ENCODE data around the gene VANGL1.

DNA sequence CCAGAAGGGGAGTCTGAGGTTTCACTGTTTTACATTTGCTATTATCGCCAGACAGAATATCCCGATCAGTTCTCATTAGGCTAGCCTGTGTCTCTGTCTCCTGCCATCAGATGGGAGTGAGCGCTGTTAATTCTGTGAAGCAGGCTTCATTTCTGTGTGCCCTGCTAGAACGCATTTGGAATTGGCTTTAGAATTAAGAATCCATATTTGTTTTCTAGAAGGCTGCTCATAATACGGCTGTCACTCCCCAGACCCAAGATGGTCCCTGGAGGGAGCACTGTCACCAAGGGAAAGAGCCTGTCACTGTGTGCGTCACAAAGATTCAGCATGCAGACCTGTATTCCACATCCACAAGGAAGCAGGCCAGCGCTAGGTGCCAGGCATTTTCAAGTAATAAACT lies 77.5 kb downstream of the VANGL1 start:
- TF ChIP-seq, protein P1, sequence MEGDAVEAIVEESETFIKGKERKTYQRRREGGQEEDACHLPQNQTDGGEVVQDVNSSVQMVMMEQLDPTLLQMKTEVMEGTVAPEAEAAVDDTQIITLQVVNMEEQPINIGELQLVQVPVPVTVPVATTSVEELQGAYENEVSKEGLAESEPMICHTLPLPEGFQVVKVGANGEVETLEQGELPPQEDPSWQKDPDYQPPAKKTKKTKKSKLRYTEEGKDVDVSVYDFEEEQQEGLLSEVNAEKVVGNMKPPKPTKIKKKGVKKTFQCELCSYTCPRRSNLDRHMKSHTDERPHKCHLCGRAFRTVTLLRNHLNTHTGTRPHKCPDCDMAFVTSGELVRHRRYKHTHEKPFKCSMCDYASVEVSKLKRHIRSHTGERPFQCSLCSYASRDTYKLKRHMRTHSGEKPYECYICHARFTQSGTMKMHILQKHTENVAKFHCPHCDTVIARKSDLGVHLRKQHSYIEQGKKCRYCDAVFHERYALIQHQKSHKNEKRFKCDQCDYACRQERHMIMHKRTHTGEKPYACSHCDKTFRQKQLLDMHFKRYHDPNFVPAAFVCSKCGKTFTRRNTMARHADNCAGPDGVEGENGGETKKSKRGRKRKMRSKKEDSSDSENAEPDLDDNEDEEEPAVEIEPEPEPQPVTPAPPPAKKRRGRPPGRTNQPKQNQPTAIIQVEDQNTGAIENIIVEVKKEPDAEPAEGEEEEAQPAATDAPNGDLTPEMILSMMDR (IDR thresholded peaks at IDR 0.05; ENCODE audit: insufficient read depth, low read length), result no peak
- TF ChIP-seq, protein P2, sequence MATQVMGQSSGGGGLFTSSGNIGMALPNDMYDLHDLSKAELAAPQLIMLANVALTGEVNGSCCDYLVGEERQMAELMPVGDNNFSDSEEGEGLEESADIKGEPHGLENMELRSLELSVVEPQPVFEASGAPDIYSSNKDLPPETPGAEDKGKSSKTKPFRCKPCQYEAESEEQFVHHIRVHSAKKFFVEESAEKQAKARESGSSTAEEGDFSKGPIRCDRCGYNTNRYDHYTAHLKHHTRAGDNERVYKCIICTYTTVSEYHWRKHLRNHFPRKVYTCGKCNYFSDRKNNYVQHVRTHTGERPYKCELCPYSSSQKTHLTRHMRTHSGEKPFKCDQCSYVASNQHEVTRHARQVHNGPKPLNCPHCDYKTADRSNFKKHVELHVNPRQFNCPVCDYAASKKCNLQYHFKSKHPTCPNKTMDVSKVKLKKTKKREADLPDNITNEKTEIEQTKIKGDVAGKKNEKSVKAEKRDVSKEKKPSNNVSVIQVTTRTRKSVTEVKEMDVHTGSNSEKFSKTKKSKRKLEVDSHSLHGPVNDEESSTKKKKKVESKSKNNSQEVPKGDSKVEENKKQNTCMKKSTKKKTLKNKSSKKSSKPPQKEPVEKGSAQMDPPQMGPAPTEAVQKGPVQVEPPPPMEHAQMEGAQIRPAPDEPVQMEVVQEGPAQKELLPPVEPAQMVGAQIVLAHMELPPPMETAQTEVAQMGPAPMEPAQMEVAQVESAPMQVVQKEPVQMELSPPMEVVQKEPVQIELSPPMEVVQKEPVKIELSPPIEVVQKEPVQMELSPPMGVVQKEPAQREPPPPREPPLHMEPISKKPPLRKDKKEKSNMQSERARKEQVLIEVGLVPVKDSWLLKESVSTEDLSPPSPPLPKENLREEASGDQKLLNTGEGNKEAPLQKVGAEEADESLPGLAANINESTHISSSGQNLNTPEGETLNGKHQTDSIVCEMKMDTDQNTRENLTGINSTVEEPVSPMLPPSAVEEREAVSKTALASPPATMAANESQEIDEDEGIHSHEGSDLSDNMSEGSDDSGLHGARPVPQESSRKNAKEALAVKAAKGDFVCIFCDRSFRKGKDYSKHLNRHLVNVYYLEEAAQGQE (IDR thresholded peaks at IDR 0.05; ENCODE audit: insufficient replicate concordance, low read depth), result no peak
- no peak for TF ChIP-seq POLR2AphosphoS5 (IDR thresholded peaks at IDR 0.05; ENCODE audit: low read depth)
- no peak for TF ChIP-seq GABPA (IDR thresholded peaks at IDR 0.05; ENCODE audit: low read depth)
